Fibroblast of lung (primary cell): ENCODE data around the gene PALB2.
A peak's percentile ranks its signal among the peaks of the same experiment; 100 is the strongest.

Experiments
- EZH2 ChIP-seq: IDR thresholded peaks from 2 replicates; pipeline ENCODE4 v1.5.1; 2012; ENCODE audit warnings: low read length, control low read depth, mild to moderate bottlenecking; ENCODE audit errors: missing control alignments
- TF ChIP-seq, protein P1 (sequence below), 2 donors: IDR thresholded peaks in 1 of 2; conservative IDR thresholded peaks in 1 of 2; 1 replicate in 1 of 2; 2 replicates in 1 of 2; pipeline ENCODE4 v1.5.1; 2011 to 2012; ENCODE audit warnings: low read length in 2 of 2, control low read depth in 1 of 2, inconsistent platforms in 1 of 2, low read depth in 1 of 2, mild to moderate bottlenecking in 1 of 2

DNA sequence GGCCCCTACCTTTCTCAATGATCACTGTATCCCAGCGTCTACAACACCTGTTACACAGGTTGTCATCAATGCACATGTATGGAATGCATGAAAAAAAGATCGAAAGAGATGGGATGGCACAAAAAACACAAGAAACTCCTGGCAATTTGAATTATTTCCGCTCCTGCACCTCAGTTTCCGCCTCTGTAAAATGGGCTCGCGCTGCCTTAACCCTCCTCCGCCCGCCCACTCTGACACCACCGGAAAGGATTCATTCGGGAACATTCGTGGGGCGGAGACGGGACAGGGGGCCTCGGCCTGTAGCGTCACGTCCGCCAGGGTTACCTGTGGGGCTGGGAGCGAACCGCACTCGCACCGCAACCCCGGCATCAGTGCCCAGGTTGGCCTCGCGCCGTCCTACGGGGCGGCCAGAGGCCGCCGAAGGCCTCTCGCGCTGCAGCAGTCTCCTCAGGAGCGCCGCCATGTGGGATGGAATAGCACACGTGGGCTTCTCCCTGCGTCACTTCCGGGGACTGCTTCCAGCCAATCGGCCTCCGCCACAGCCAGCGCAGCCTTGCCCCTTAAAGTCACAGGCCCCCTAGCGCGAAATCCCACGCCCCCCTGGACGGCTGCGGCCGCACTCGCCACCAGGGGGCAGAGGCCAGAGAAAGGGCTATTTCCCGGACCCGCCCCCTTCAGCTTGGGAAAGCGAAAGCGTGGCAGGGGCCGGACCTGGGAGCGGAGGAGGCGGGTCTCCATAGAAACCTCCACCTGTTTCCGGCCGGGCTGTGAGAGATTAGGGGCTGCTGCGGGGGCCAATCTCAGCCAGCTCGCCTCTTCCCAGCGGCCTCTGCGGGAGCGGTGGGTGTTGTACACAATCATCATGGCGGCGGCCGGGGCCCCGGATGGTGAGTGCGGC is 84.0 kb downstream of the PALB2 start, which contains the start of the genes EARS2 and UBFD1:
- TF ChIP-seq, protein P1, sequence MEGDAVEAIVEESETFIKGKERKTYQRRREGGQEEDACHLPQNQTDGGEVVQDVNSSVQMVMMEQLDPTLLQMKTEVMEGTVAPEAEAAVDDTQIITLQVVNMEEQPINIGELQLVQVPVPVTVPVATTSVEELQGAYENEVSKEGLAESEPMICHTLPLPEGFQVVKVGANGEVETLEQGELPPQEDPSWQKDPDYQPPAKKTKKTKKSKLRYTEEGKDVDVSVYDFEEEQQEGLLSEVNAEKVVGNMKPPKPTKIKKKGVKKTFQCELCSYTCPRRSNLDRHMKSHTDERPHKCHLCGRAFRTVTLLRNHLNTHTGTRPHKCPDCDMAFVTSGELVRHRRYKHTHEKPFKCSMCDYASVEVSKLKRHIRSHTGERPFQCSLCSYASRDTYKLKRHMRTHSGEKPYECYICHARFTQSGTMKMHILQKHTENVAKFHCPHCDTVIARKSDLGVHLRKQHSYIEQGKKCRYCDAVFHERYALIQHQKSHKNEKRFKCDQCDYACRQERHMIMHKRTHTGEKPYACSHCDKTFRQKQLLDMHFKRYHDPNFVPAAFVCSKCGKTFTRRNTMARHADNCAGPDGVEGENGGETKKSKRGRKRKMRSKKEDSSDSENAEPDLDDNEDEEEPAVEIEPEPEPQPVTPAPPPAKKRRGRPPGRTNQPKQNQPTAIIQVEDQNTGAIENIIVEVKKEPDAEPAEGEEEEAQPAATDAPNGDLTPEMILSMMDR (conservative IDR thresholded peaks at IDR 0.05 in 1 of 2, IDR thresholded peaks at IDR 0.05 in 1 of 2; ENCODE audit: low read depth in 1 of 2, low read length in 2 of 2), result peak; percentile 67 to 69
- TF ChIP-seq EZH2, result no peak
